HT1080 (cell line): Measurements from ENCODE around the gene ADCY6. TPM values are rescaled to one million over a fixed set of nuclear protein-coding genes. Genes with fewer than 3 reads are reported as not detected.
A peak's percentile ranks its signal among the peaks of the same experiment; 100 is the strongest.

ENCODE experiments used
- DNase-seq: peaks from one replicate; pipeline ENCODE4 v3.0.0-alpha.2; 2015; ENCODE audit warnings: low read depth
- total RNA-seq: library from RNA; depleted of rRNA; stranded (reverse); fragments of >200 nt; shearing (Covaris generic); gene quantifications from 2 replicates; pipeline ENCODE4 v1.2.3, GENCODE V29; 2014

Gene ADCY6
- total RNA-seq, 1 experiment from 2014 or later = 14.5 TPM

GRCh38 chr12:48786591-48787544, 2.0 kb downstream of the ADCY6 start:
- no peak for DNase-seq

GRCh38 chr12:48783432-48783831, 5.5 kb downstream of the ADCY6 start:
- DNase-seq = no peak

- no peak for DNase-seq
These were observed 6.2 kb downstream of the ADCY6 start for GRCh38 chr12:48782457-48783395.

GRCh38 chr12:48781750-48782456, 7.0 kb downstream of the ADCY6 start:
- no peak for DNase-seq

GRCh38 chr12:48780381-48781025, 8.4 kb downstream of the ADCY6 start:
- DNase-seq = no peak

GRCh38 chr12:48779869-48780268, 9.0 kb downstream of the ADCY6 start:
- DNase-seq = peak; percentile 63

- no peak for DNase-seq
These were observed 11.1 kb downstream of the ADCY6 start for GRCh38 chr12:48777501-48778400.

GRCh38 chr12:48776956-48777355, 11.9 kb downstream of the ADCY6 start:
- DNase-seq = no peak

GRCh38 chr12:48775991-48776649, 12.8 kb downstream of the ADCY6 start:
- no peak for DNase-seq

- DNase-seq = no peak
These were observed 13.6 kb downstream of the ADCY6 start for GRCh38 chr12:48775299-48775698.

- no peak for DNase-seq
These were observed 14.4 kb downstream of the ADCY6 start for GRCh38 chr12:48774516-48774915.

- DNase-seq = no peak
These were observed 15.2 kb downstream of the ADCY6 start for GRCh38 chr12:48773686-48774085.

GRCh38 chr12:48771588-48772112, 17.2 kb downstream of the ADCY6 start:
- no peak for DNase-seq

GRCh38 chr12:48770756-48771155, 18.1 kb downstream of the ADCY6 start:
- no peak for DNase-seq

GRCh38 chr12:48768736-48769135, 20.2 kb downstream of the ADCY6 start:
- no peak for DNase-seq

- DNase-seq = no peak
These were observed 20.7 kb downstream of the ADCY6 start for GRCh38 chr12:48768147-48768546.

- no peak for DNase-seq
These were observed 21.4 kb downstream of the ADCY6 start for GRCh38 chr12:48767521-48767920.

GRCh38 chr12:48767047-48767446, 21.8 kb downstream of the ADCY6 start:
- DNase-seq = no peak

- DNase-seq = peak; percentile 31
These were observed 23.1 kb downstream of the ADCY6 start for GRCh38 chr12:48765753-48766162.
